DMS 273 (cell line): Measurements from ENCODE around the gene NPHS1.

Experiments
- DNase-seq: peaks from one replicate; lab custom pipeline; 2025; ENCODE audit not compliant: unreplicated experiment; lab: John Stamatoyannopoulos, UW

The NPHS1 gene

GRCh38 chr19:35789195-35789977, 62.9 kb downstream of the NPHS1 start:
- no peak for DNase-seq

GRCh38 chr19:35788205-35788960, 63.9 kb downstream of the NPHS1 start:
- DNase-seq = no peak

- DNase-seq = no peak
Measured at GRCh38 chr19:35787227-35787799, 65.0 kb downstream of the NPHS1 start.

GRCh38 chr19:35786299-35787160, 65.8 kb downstream of the NPHS1 start:
- DNase-seq = no peak

GRCh38 chr19:35785339-35785627, 67.0 kb downstream of the NPHS1 start:
- DNase-seq = no peak

- DNase-seq = no peak
Measured at GRCh38 chr19:35784503-35785338, 67.6 kb downstream of the NPHS1 start.

- DNase-seq = no peak
Measured at GRCh38 chr19:35783469-35784434, 68.6 kb downstream of the NPHS1 start.

- DNase-seq = no peak
Measured at GRCh38 chr19:35782589-35782988, 69.7 kb downstream of the NPHS1 start.

- DNase-seq = no peak
Measured at GRCh38 chr19:35781650-35782049, 70.7 kb downstream of the NPHS1 start.

- DNase-seq = no peak
Measured at GRCh38 chr19:35780717-35781116, 71.6 kb downstream of the NPHS1 start.

GRCh38 chr19:35780058-35780457, 72.2 kb downstream of the NPHS1 start:
- DNase-seq = no peak

GRCh38 chr19:35779033-35779432, 73.3 kb downstream of the NPHS1 start:
- no peak for DNase-seq

- no peak for DNase-seq
Measured at GRCh38 chr19:35777961-35778360, 74.3 kb downstream of the NPHS1 start.

- DNase-seq = no peak
Measured at GRCh38 chr19:35777086-35777841, 75.0 kb downstream of the NPHS1 start.

GRCh38 chr19:35776102-35776788, 76.1 kb downstream of the NPHS1 start:
- DNase-seq = no peak
